NCI-H748 treated with DMSO at 0.1 percent for 48 hours (cell line): ENCODE measurements around the gene ADRA2B.
"Not testable (repeated sequence)": the region's sequence is repeated elsewhere in the genome, so short reads cannot be mapped to it uniquely, and the experiment has no call there.

Source experiments
- DNase-seq: peaks from one replicate; lab custom pipeline; 2025; lab: John Stamatoyannopoulos, UW

ADRA2B gene

GRCh38 chr2:96116424-96116878, at the start of gene ADRA2B:
ADRA2B (minus strand) TSS chr2:96116571; CDS start chr2:96116149, 422 bp downstream.
- DNase-seq: no peak

GRCh38 chr2:96164459-96165184, 48.3 kb upstream of the ADRA2B start:
- DNase-seq: no peak

- DNase-seq: no peak
Measured at GRCh38 chr2:96163768-96164429, 47.5 kb upstream of the ADRA2B start.

GRCh38 chr2:96163415-96163767, 47.0 kb upstream of the ADRA2B start:
- no peak for DNase-seq

GRCh38 chr2:96161898-96162297, 45.5 kb upstream of the ADRA2B start:
- DNase-seq: no peak

- not testable (repeated sequence) for DNase-seq
Measured at GRCh38 chr2:96160366-96160765, 44.0 kb upstream of the ADRA2B start.

- no peak for DNase-seq
Measured at GRCh38 chr2:96159084-96159830, 42.9 kb upstream of the ADRA2B start.

GRCh38 chr2:96158554-96158940, 42.2 kb upstream of the ADRA2B start:
- no peak for DNase-seq

- no peak for DNase-seq
Measured at GRCh38 chr2:96157649-96158553, 41.5 kb upstream of the ADRA2B start.

GRCh38 chr2:96156926-96157648, 40.7 kb upstream of the ADRA2B start:
- no peak for DNase-seq

- DNase-seq: no peak
Measured at GRCh38 chr2:96156011-96156820, 39.8 kb upstream of the ADRA2B start.

- no peak for DNase-seq
Measured at GRCh38 chr2:96154506-96155380, 38.4 kb upstream of the ADRA2B start.

GRCh38 chr2:96153991-96154431, 37.6 kb upstream of the ADRA2B start:
- no peak for DNase-seq

- no peak for DNase-seq
Measured at GRCh38 chr2:96153291-96153713, 36.9 kb upstream of the ADRA2B start.

- no peak for DNase-seq
Measured at GRCh38 chr2:96152304-96153161, 36.2 kb upstream of the ADRA2B start.

- no peak for DNase-seq
Measured at GRCh38 chr2:96151595-96152303, 35.4 kb upstream of the ADRA2B start.

GRCh38 chr2:96150791-96151594, 34.6 kb upstream of the ADRA2B start:
- no peak for DNase-seq
